Fibroblast of lung (primary cell): ENCODE measurements around the gene HEBP1.

Experiments used
- CTCF ChIP-seq, 2 donors: IDR thresholded peaks in 1 of 2; conservative IDR thresholded peaks in 1 of 2; 1 replicate in 1 of 2; 2 replicates in 1 of 2; pipeline ENCODE4 v1.5.1; 2011 to 2012; ENCODE audit warnings: low read length in 2 of 2, control low read depth in 1 of 2, inconsistent platforms in 1 of 2, low read depth in 1 of 2, mild to moderate bottlenecking in 1 of 2
- EZH2 ChIP-seq: IDR thresholded peaks from 2 replicates; pipeline ENCODE4 v1.5.1; 2012; ENCODE audit warnings: low read length, control low read depth, mild to moderate bottlenecking; ENCODE audit errors: missing control alignments

- TF ChIP-seq CTCF (conservative IDR thresholded peaks at IDR 0.05 in 1 of 2, IDR thresholded peaks at IDR 0.05 in 1 of 2; ENCODE audit: low read depth in 1 of 2, low read length in 2 of 2) (peak; percentile 10 to 13), EZH2 (no peak)
These were observed 1.1 kb upstream of the HEBP1 start for GRCh38 chr12:13000925-13001774.
